Iris pigment epithelial cell (primary cell): ENCODE results near the gene STING1.
"Not testable (repeated sequence)": the region's sequence is repeated elsewhere in the genome, so short reads cannot be mapped to it uniquely, and the experiment has no call there.

Experiments
- DNase-seq: peaks from one replicate; pipeline ENCODE4 v3.0.0-alpha.2; 2011; ENCODE audit warnings: low read depth

The STING1 gene

GRCh38 chr5:139503036-139503817 lies 20.7 kb upstream of the STING1 start:
- not testable (repeated sequence) for DNase-seq

GRCh38 chr5:139501381-139501780 lies 18.8 kb upstream of the STING1 start:
- no peak for DNase-seq

- peak; percentile 82 for DNase-seq
Observed at GRCh38 chr5:139495638-139496435, 13.3 kb upstream of the STING1 start.

- peak; percentile 69 for DNase-seq
Observed at GRCh38 chr5:139494832-139495231, 12.3 kb upstream of the STING1 start.

- peak; percentile 36 for DNase-seq
Observed at GRCh38 chr5:139494256-139494655, 11.7 kb upstream of the STING1 start.

- DNase-seq, result peak; percentile 44
Observed at GRCh38 chr5:139492700-139493192, 10.2 kb upstream of the STING1 start.

GRCh38 chr5:139488260-139488659 lies 5.7 kb upstream of the STING1 start:
- no peak for DNase-seq

GRCh38 chr5:139486201-139486600 lies 3.6 kb upstream of the STING1 start:
- no peak for DNase-seq

- DNase-seq, result not testable (repeated sequence)
Observed at GRCh38 chr5:139482890-139483208, 291 bp upstream of the STING1 start.

GRCh38 chr5:139481580-139482049 lies 943 bp downstream of the STING1 start:
- DNase-seq, result peak; percentile 55

GRCh38 chr5:139481122-139481533 lies 1.4 kb downstream of the STING1 start:
- peak; percentile 38 for DNase-seq

- not testable (repeated sequence) for DNase-seq
Observed at GRCh38 chr5:139479729-139480128, 2.8 kb downstream of the STING1 start.

GRCh38 chr5:139478657-139479423 lies 3.7 kb downstream of the STING1 start:
- not testable (repeated sequence) for DNase-seq

- DNase-seq, result no peak
Observed at GRCh38 chr5:139475865-139476617, 6.5 kb downstream of the STING1 start.

GRCh38 chr5:139474890-139475791 lies 7.4 kb downstream of the STING1 start:
- DNase-seq, result peak; percentile 81

GRCh38 chr5:139473565-139473964 lies 9.0 kb downstream of the STING1 start:
- no peak for DNase-seq

GRCh38 chr5:139473105-139473504 lies 9.5 kb downstream of the STING1 start:
- no peak for DNase-seq

- no peak for DNase-seq
Observed at GRCh38 chr5:139472386-139473030, 10.1 kb downstream of the STING1 start.

GRCh38 chr5:139470821-139471300 lies 11.7 kb downstream of the STING1 start, which contains the start of gene SMIM33:
TSS of gene SMIM33 (plus strand) at chr5:139471004. CDS start at chr5:139471122, 118 bp downstream.
- DNase-seq, result no peak
